Ascending aorta (tissue), 2 donors: Measurements from ENCODE around the gene NGEF. TPM values are rescaled to one million over a fixed set of nuclear protein-coding genes. Genes with fewer than 3 reads are reported as not detected.

Experiments used
- DNase-seq, 2 donors: peaks; one replicate each; pipeline ENCODE4 v3.0.0-alpha.2; 2019; ENCODE audit warnings: low spot score in 2 of 2
- H3K27ac ChIP-seq, 2 donors: fragments of 200-600 bp; sonication (generic); one replicate each; pipeline ENCODE4 v1.5.1; 2016 to 2017; ENCODE audit warnings: mild to moderate bottlenecking in 1 of 2
- H3K27me3 ChIP-seq: fragments of 200-600 bp; sonication (generic); one replicate; pipeline ENCODE4 v1.5.1; 2017
- H3K36me3 ChIP-seq, 2 donors: fragments of 200-600 bp; sonication (generic); one replicate each; pipeline ENCODE4 v1.5.1; 2016
- H3K4me1 ChIP-seq, 2 donors: fragments of 200-600 bp; sonication (generic); one replicate each; pipeline ENCODE4 v1.5.1; 2016 to 2017; ENCODE audit warnings: mild to moderate bottlenecking in 1 of 2
- H3K4me3 ChIP-seq, 2 donors: fragments of 200-600 bp; sonication (generic); one replicate each; pipeline ENCODE4 v1.5.1; 2016 to 2017; ENCODE audit warnings: mild to moderate bottlenecking in 1 of 2
- H3K9me3 ChIP-seq, 2 donors: fragments of 200-600 bp; sonication (generic); one replicate each; pipeline ENCODE4 v1.5.1; 2016
- intact Hi-C: fragments of 100-400 bp; cut with DNase I; formaldehyde crosslinking; loops from one replicate; pipeline ENCODE4 v1.15.1; 2023
- total RNA-seq: library from RNA; depleted of rRNA; stranded (reverse); fragments of >200 nt; gene quantifications from one replicate; pipeline ENCODE4 v1.1.0, GENCODE V29; 2016
- TF ChIP-seq, protein P1 (sequence below), 3 experiments: fragments of 200-600 bp in 2 of 3; fragments of 450-650 bp in 1 of 3; sonication (generic) in 2 of 3; IDR thresholded peaks; one replicate each; pipeline ENCODE4 v1.5.1; 2016 to 2019; ENCODE audit warnings: antibody characterized with exemption in 3 of 3, mild to moderate bottlenecking in 1 of 3, moderate library complexity in 1 of 3

The NGEF gene
- total RNA-seq, 1 donor from 2014 or later: 0.43 TPM

DNA sequence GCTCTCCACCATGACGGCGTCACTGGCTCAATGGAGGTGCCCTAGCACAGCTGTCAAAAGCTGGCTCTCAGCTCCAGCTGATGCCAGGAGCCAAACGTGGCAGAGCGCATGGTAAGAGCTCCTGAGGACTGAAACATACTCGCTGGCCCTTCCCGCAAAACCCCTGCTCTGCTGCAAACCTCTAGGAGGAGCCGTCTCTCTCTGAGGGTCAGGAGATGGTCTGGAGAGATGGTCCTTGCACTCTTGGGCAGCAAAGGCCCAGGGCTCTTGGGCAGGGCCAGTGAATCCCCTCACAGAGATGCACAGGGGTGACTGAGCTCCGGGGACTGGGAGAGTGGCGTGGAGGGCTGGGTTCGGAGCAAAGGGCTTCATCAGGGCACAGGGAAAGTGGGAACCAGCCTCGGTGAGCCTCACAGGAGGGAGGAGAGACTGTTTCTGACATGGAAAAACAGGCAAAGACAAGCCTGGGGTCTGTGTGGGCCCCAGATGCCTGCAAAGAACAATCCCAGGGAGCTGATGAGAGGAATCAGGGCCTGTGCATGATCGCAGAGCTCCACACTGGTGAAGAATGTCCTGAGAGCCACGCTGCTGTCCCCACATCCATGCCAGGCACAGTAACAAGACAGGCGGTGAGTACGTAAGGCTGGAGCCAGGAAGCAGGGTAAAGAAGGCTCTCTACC is 125.7 kb downstream of the NGEF start:
- Histone ChIP-seq H3K27me3 (no peaks in the 10 kb centered on the region), H3K36me3 (no peaks in the 10 kb centered on the region), H3K9me3 (no peaks in the 10 kb centered on the region), H3K27ac (no peak overlapping the region), H3K4me3 (no peak overlapping the region), H3K4me1 (no peaks in the 10 kb centered on the region)
- intact Hi-C loops: no loop called here
- DNase-seq: peak in 1 of 2 donors; percentile 43
- TF ChIP-seq, protein P1, sequence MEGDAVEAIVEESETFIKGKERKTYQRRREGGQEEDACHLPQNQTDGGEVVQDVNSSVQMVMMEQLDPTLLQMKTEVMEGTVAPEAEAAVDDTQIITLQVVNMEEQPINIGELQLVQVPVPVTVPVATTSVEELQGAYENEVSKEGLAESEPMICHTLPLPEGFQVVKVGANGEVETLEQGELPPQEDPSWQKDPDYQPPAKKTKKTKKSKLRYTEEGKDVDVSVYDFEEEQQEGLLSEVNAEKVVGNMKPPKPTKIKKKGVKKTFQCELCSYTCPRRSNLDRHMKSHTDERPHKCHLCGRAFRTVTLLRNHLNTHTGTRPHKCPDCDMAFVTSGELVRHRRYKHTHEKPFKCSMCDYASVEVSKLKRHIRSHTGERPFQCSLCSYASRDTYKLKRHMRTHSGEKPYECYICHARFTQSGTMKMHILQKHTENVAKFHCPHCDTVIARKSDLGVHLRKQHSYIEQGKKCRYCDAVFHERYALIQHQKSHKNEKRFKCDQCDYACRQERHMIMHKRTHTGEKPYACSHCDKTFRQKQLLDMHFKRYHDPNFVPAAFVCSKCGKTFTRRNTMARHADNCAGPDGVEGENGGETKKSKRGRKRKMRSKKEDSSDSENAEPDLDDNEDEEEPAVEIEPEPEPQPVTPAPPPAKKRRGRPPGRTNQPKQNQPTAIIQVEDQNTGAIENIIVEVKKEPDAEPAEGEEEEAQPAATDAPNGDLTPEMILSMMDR (IDR thresholded peaks at IDR 0.05): no peak

DNA sequence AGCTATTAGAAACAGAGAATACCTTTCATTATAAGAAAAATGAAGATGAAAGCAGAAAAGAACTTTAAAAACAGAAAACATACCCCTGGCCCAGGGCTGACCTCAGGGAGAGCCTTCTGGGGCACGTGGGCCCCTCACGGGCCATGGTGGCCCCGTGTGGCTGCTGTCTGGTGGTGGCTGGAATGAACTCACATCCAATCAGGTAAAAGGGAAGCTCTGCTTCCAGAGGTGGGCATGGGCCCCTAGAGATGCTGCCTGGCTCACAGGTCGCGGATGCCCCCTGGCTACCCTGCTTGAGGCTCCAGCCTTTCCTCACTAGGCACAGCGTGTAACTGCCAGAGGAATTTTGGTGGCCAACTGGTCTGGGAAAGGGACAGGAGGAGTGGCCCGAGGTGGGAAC is 126.4 kb downstream of the NGEF start:
- intact Hi-C loops: no loop called here
- peak in 1 of 2 donors; percentile 42 for DNase-seq
- Histone ChIP-seq H3K36me3 (no peaks in the 10 kb centered on the region), H3K27me3 (no peaks in the 10 kb centered on the region), H3K4me1 (no peaks in the 10 kb centered on the region), H3K4me3 (no peak overlapping the region), H3K9me3 (no peaks in the 10 kb centered on the region), H3K27ac (no peak overlapping the region)
- TF ChIP-seq, protein P1 (IDR thresholded peaks at IDR 0.05): no peak

DNA sequence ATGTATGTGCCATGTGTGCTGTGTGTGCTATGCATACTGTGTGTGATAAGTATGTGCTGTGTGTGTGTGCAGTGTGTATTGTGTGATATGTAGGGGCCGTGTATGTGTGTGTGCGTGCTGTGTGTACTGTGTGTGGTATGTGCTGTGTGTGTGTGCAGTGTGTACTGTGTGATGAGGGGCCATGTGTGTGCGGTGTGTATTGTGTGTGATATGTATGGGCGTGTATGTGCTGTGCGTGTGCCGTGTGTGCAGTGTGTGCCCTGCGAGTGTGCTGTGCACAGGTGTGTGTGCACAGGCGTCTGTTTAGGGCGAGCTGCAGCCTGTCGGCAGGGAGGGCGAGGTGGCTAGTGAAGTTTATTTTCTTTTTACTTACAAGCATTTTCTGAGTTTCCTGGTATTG is 126.9 kb downstream of the NGEF start:
- Histone ChIP-seq H3K4me1 (no peaks in the 10 kb centered on the region), H3K36me3 (no peaks in the 10 kb centered on the region), H3K27me3 (no peaks in the 10 kb centered on the region), H3K9me3 (no peaks in the 10 kb centered on the region), H3K4me3 (no peak overlapping the region), H3K27ac (no peak overlapping the region)
- intact Hi-C loops: no loop called here
- DNase-seq: peak in 1 of 2 donors; percentile 44
- TF ChIP-seq, protein P1 (IDR thresholded peaks at IDR 0.05): no peak

DNA sequence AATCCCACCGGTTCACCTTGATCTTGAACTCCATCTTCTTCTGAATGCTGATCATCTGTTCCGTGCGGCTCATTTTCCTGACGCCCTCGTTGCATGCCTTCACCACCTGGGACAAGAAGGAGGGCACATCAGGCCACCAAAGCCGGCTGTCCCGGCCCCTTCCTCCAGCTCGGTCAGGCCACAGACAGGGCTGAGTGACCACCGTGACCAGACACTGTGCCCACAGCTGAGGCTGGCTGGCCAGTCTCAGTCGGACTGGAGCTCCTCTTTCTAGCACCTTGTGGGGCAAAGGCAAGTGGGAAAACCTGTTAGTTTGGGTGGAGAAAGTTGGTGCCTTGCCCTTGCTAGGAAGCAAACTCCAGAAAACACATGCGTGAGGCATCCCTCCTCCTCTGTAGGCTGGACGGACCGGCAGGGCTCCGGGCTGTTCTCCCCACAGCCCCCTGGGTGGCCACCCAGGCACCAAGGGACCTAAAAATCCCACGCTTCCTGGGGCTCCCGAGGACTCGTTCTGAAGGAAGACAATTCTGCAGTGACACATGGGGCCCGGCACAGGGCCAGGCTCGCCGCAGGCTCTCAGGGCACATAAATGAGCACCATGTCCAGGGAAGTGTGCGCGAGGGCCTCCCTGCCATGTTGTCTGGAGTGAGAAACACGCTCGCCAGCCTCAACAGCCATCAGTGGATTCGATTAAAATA is 127.6 kb downstream of the NGEF start:
- no peak overlapping the region for H3K27ac ChIP-seq
- H3K9me3 ChIP-seq: no peaks in the 10 kb centered on the region
- no peak overlapping the region for H3K4me3 ChIP-seq
- TF ChIP-seq, protein P1 (IDR thresholded peaks at IDR 0.05): no peak
- no peaks in the 10 kb centered on the region for H3K4me1 ChIP-seq
- no peaks in the 10 kb centered on the region for H3K36me3 ChIP-seq
- intact Hi-C loops: no loop called here
- H3K27me3 ChIP-seq: no peaks in the 10 kb centered on the region
- DNase-seq: no peak

DNA sequence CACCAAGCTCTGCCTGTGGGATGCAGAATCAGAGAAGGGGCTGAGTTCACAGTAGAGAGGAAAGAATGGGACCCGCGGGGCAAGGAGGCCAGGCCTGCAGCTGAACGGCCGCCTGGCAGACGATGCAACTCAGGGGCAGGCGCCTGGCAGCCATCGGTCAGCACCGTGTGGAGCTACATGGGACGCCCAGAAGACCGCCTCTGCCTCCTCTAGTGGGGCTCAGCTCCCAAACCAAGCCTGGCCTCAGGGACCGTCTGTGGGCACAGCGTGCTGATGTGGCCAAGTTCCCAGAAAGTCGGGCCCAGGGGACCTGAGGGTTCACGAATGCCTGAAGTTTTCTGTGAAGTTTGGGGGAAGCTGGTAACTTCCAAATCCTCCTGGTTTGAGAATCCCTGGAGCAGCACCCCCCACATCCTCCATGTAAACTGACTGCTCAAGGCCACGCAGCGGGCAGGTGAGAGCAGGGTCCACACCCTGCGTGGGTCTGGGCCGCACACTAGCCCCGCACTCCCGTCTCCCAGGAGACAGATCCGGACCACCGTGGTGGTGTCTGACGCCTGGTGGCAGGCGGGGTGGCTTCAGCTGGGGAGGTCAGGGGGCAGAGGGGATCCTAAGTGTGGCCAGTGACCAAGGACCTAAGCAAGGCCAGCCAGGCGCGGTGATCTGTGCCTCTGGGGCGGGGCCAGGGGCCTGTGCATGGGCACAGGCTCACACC is 128.3 kb downstream of the NGEF start:
- H3K27ac ChIP-seq: no peak overlapping the region
- no peak overlapping the region for H3K4me3 ChIP-seq
- H3K36me3 ChIP-seq: no peaks in the 10 kb centered on the region
- no peaks in the 10 kb centered on the region for H3K27me3 ChIP-seq
- no peak for DNase-seq
- no peaks in the 10 kb centered on the region for H3K9me3 ChIP-seq
- H3K4me1 ChIP-seq: no peaks in the 10 kb centered on the region
- TF ChIP-seq, protein P1 (IDR thresholded peaks at IDR 0.05): no peak
- intact Hi-C loops: no loop called here
